AG04450 (cell line): ENCODE data around the gene OTUD5. TPM values are rescaled to one million over a fixed set of nuclear protein-coding genes. Genes with fewer than 3 reads are reported as not detected.

Experiments
- CTCF ChIA-PET: fragments of 300-600, 350-600 bp; formaldehyde crosslinking; extraction: SDS; loops from one replicate; lab custom pipeline; 2022; ENCODE audit warnings: antibody characterized with exemption, inconsistent platforms; lab: Charles Lee
- POLR2A ChIA-PET: fragments of 350-600 bp; formaldehyde crosslinking; extraction: SDS; loops from one replicate; lab custom pipeline; 2021; ENCODE audit warnings: antibody characterized with exemption, inconsistent platforms; lab: Yijun Ruan, JAX
- DNase-seq: peaks from one replicate; pipeline ENCODE4 v3.0.0-alpha.2; 2011; ENCODE audit warnings: low read depth, low spot score
- H3K27ac ChIP-seq: one replicate; pipeline ENCODE4 v1.5.1; 2012; ENCODE audit warnings: low read depth, low read length, control low read depth
- H3K27me3 ChIP-seq: one replicate; pipeline ENCODE4 v1.6.0; 2012; ENCODE audit warnings: low read length; ENCODE audit not compliant: control insufficient read depth, insufficient read depth
- H3K4me3 ChIP-seq: 2 replicates; pipeline ENCODE4 v1.5.1; 2011; ENCODE audit warnings: mild to moderate bottlenecking, low read depth, low read length, control low read depth
- H3K9me3 ChIP-seq: 2 replicates; pipeline ENCODE4 v1.5.1; 2012; ENCODE audit warnings: low read length; ENCODE audit not compliant: control insufficient read depth, insufficient read depth
- polyA plus RNA-seq: library from polyadenylated mRNA; depleted of rRNA; stranded (reverse); fragments of >200 nt; gene quantifications from 2 replicates; pipeline ENCODE4 v1.2.3, GENCODE V29; 2011
- TF ChIP-seq, protein P1 (sequence below): IDR thresholded peaks from 2 replicates; pipeline ENCODE4 v1.5.1; 2011; ENCODE audit warnings: low read depth, low read length, control low read depth, inconsistent platforms

OTUD5 gene
- polyA plus RNA-seq, 1 experiment: 52.0 TPM

DNA sequence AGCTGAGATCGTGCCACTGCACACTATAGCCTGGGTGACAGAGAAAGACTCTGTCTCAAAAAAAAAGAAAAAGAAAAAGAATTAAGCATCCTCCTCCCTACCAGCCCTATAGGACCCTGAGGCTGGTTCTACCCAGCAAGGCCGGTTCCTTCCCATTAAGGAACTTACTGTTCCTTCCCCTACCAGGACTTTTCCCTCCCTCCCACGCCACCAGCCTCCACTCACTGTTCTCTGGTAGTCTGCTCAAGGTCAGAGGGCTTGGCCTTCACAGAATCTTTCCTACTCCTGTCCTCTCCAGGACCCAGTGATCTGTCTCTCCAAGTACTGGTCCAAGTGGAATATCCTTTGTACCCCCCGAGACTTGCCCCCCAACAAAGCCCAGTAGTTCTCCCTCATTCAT, 43.2 kb upstream of the OTUD5 start:
- TF ChIP-seq, protein P1, sequence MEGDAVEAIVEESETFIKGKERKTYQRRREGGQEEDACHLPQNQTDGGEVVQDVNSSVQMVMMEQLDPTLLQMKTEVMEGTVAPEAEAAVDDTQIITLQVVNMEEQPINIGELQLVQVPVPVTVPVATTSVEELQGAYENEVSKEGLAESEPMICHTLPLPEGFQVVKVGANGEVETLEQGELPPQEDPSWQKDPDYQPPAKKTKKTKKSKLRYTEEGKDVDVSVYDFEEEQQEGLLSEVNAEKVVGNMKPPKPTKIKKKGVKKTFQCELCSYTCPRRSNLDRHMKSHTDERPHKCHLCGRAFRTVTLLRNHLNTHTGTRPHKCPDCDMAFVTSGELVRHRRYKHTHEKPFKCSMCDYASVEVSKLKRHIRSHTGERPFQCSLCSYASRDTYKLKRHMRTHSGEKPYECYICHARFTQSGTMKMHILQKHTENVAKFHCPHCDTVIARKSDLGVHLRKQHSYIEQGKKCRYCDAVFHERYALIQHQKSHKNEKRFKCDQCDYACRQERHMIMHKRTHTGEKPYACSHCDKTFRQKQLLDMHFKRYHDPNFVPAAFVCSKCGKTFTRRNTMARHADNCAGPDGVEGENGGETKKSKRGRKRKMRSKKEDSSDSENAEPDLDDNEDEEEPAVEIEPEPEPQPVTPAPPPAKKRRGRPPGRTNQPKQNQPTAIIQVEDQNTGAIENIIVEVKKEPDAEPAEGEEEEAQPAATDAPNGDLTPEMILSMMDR: no peak
- CTCF ChIA-PET: no interaction called here
- no peaks in the 10 kb centered on the region for H3K9me3 ChIP-seq
- H3K27ac ChIP-seq: no peak overlapping the region
- DNase-seq: no peak
- no peak overlapping the region for H3K4me3 ChIP-seq
- no peaks in the 10 kb centered on the region for H3K27me3 ChIP-seq
- POLR2A ChIA-PET: no interaction called here

DNA sequence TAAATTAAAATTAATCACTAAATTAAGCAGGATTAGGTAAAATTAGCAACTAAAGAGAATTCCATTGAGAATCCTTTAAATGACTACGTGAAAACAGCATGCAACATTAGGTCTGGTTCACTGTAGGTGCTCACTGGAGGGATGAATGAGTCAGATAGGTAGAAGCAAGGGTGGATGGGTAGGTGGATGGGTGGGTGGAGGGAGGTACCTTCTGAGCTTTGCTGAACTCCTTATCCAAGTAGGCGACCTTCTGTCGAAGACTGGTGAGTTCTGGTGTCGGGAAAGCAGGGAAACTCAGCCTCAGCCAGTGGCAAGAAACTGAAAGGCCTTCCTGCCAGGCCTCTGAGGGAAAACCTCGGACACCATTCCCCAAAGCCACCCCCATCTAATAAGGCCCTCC, 41.6 kb upstream of the OTUD5 start:
- CTCF ChIA-PET: interaction anchor here (0.5 kb wide), 1 partner anchor 12 kb away, joined by 6 read pairs; no protein-coding TSS in a partner anchor
- no peak for DNase-seq
- Histone ChIP-seq H3K27me3 (no peaks in the 10 kb centered on the region), H3K27ac (no peak overlapping the region), H3K9me3 (no peaks in the 10 kb centered on the region), H3K4me3 (no peak overlapping the region)
- TF ChIP-seq, protein P1: no peak
- POLR2A ChIA-PET: no interaction called here

DNA sequence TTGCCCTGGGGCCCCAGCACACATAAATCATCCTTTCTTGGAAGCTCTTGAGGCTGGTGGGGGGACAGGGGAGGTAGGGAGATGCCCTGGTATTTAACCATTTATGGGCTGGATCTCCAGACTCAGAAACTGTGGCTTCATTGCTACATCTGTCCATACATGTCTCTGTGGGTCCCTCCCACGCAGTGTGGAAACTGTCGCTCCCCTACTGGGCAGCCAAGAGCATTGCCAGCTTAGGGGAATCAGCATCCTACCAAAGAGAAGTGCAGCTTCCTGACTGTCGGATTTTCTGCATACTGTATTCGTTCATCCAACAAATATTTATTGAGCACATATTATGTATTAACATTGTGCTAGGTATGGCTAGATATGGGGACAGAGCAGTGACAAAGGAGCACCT, 41.0 kb upstream of the OTUD5 start:
- TF ChIP-seq, protein P1: no peak
- ChIA-PET POLR2A (no interaction called here), CTCF (no interaction called here)
- Histone ChIP-seq H3K9me3 (no peaks in the 10 kb centered on the region), H3K27ac (no peak overlapping the region), H3K4me3 (no peak overlapping the region), H3K27me3 (no peaks in the 10 kb centered on the region)
- no peak for DNase-seq

DNA sequence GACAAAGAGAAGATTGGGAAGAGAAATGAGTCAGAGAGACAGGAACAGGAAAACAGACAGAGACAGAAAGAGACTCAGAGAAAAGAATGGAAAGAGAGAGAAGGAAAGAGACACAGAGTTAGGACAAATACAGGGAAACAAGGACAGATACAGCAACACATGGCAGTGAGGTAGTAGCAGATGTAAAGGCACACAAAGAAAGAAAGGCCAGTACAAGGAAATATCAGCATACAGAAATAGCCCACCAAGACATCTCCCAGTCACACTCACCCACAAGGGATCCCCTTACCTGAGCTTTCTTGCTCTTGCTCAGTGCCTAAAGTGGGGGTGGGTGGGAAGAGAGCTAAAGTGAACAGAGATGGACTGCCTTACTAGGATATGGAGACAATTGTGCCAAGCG, 40.5 kb upstream of the OTUD5 start:
- Histone ChIP-seq H3K27ac (no peak overlapping the region), H3K9me3 (no peaks in the 10 kb centered on the region), H3K27me3 (no peaks in the 10 kb centered on the region), H3K4me3 (no peak overlapping the region)
- ChIA-PET CTCF (no interaction called here), POLR2A (no interaction called here)
- DNase-seq: no peak
- TF ChIP-seq, protein P1: no peak

DNA sequence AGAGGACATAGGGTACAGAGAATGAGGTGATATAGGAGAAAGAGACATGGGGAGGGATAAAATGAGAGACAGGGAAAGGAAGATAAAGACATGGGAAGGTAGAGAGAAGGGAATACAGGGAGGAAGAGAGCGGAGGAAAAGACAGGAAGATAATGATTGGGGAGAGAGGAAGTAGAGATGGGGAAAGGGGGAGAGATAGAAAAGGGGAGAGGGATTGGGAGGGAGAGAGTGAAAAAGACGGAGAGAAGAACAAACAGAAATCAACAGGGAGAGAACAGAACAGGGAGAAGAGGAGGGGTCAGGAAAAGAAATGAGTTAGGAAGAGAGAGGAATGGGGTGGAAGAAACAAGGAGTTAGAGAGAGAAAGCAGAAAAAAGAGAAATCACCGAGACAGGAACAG, 40.0 kb upstream of the OTUD5 start:
- DNase-seq: no peak
- no peak overlapping the region for H3K27ac ChIP-seq
- TF ChIP-seq, protein P1: no peak
- CTCF ChIA-PET: no interaction called here
- H3K27me3 ChIP-seq: no peaks in the 10 kb centered on the region
- no peak overlapping the region for H3K4me3 ChIP-seq
- H3K9me3 ChIP-seq: no peaks in the 10 kb centered on the region
- POLR2A ChIA-PET: no interaction called here
